Measurements from ENCODE around the gene SLC26A4. TPM values are rescaled to one million over a fixed set of nuclear protein-coding genes. Genes with fewer than 3 reads are reported as not detected.

The SLC26A4 gene
- total and polyA plus RNA-seq, 4 experiments from 2014 or later: not detected

DNA sequence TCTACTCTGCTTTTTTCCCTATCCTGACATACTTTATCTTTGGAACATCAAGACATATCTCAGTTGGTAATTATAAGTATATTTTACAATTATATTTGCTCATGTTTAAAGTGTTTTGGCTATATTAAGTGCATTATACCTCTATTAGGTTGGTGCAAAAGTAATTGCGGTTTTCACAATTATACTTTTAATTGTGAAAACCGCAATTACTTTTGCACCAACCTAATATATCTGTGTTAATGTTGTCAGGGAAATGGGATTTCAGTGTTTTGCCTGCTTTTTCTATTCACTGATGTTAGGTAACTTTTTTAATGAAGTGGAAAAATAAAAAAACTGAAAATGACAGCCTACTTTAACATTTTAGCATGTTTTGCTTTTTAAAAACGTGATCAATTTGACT lies 11.6 kb downstream of the SLC26A4 start:
- POLR2A ChIA-PET (ENCODE audit: partially characterized antibody): no interaction called here
- Mint-ChIP-seq H3K4me1 (no peaks in the 10 kb centered on the region), H3K27ac (no peak overlapping the region), H3K4me3 (no peak overlapping the region), H3K9me3 (no peaks in the 10 kb centered on the region), H3K36me3 (no peaks in the 10 kb centered on the region), H3K27me3 (peaks cover 9 to 13% of the 10 kb centered on the region in 2 donors)
- H3K36me3 ChIP-seq (ENCODE audit: insufficient read depth, low read length): no peaks in the 10 kb centered on the region
- H3K27ac ChIP-seq (ENCODE audit: low read depth, low read length): no peak overlapping the region
- no peak overlapping the region for H3K4me3 ChIP-seq (ENCODE audit: low read length in 2 of 2)
- DNase-seq: no peak
- intact Hi-C loops (cut with micrococcal nuclease): no loop called here
- H3K4me1 ChIP-seq (ENCODE audit: insufficient read depth, low read length): no peaks in the 10 kb centered on the region
- CTCF ChIA-PET (ENCODE audit: partially characterized antibody): no interaction called here
- H3K27me3 ChIP-seq (ENCODE audit: insufficient read depth, low read length): peaks cover 9% of the 10 kb centered on the region
- no peaks in the 10 kb centered on the region for H3K9me3 ChIP-seq (ENCODE audit: control insufficient read depth in 1 of 2, low read length in 2 of 2)

DNA sequence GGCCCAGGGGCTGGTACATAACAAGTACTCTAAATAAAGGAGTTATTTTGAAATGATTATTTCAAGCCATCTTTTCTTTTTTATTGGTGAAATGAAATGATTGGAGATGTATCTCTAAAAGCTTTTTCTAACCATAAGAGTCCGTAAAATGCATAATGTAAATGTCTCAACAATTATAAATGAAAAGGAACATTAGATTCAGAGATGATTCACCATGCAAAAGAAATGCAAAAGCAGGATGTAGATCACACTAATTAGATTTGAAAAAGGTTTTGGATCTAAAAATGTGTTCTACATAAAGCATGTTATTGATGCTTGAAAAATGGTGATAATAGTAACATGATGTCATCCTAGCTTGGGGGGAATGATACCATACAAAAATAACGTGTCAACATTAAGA lies 15.6 kb downstream of the SLC26A4 start:
- no peaks in the 10 kb centered on the region for H3K36me3 Mint-ChIP-seq
- no peak for DNase-seq
- H3K27ac ChIP-seq (ENCODE audit: low read depth, low read length): no peak overlapping the region
- intact Hi-C loops (cut with micrococcal nuclease): no loop called here
- ChIA-PET CTCF (ENCODE audit: partially characterized antibody) (interaction anchor here (0.9 kb wide), 1 partner anchor 199 kb away, joined by 3 read pairs; no protein-coding TSS in a partner anchor), POLR2A (ENCODE audit: partially characterized antibody) (no interaction called here)
- peaks cover 8% of the 10 kb centered on the region for H3K4me1 ChIP-seq (ENCODE audit: insufficient read depth, low read length)
- no peaks in the 10 kb centered on the region for H3K9me3 ChIP-seq (ENCODE audit: control insufficient read depth in 1 of 2, low read length in 2 of 2)
- no peak overlapping the region for H3K27ac Mint-ChIP-seq
- H3K4me1 Mint-ChIP-seq: peaks cover 5 to 11% (median 7%) of the 10 kb centered on the region in 4 donors
- H3K36me3 ChIP-seq (ENCODE audit: insufficient read depth, low read length): no peaks in the 10 kb centered on the region
- no peak overlapping the region for H3K4me3 Mint-ChIP-seq
- no peak overlapping the region for H3K4me3 ChIP-seq (ENCODE audit: low read length in 2 of 2)
- no peaks in the 10 kb centered on the region for H3K9me3 Mint-ChIP-seq
- no peaks in the 10 kb centered on the region for H3K27me3 ChIP-seq (ENCODE audit: insufficient read depth, low read length)
- H3K27me3 Mint-ChIP-seq: peaks cover 6 to 7% of the 10 kb centered on the region in 2 donors

DNA sequence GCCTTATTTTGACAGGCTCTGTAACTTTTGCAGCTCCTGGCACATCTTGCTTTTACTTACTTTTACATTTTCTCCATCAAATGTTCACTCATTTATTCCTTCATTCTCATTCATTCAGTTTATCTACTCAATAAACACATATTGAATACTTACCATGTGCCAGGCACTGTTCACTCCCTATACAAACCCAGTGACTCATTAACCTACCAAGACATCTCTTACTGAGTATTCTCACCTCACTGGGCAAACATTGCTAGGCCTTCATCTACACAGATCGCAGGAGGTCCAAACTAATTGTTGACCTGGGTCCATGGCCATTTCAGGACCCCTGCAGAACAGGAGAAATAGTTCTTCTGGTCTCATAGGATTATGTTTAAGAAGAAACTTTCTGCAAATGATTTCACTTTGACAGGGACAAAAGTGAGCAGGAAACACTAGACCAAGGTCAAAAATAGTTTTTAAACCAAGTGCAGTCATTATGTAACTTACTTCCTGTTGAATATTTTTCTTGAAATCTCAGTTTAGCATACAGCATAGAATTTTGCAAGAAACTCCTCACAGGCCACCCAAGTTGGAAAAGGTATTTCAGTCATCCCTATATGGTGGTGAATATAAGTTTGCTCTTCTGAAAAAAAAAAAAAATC lies 17.6 kb downstream of the SLC26A4 start:
- ChIA-PET CTCF (ENCODE audit: partially characterized antibody) (no interaction called here), POLR2A (ENCODE audit: partially characterized antibody) (no interaction called here)
- no peak overlapping the region for H3K4me3 ChIP-seq (ENCODE audit: low read length in 2 of 2)
- DNase-seq: no peak
- Mint-ChIP-seq H3K27ac (peak overlapping the region in 5 of 7 donors; percentile 20 to 67 (median 50)), H3K27me3 (peaks cover 2 to 3% of the 10 kb centered on the region in 2 donors), H3K4me1 (peaks cover 5 to 11% (median 7%) of the 10 kb centered on the region in 4 donors), H3K9me3 (no peaks in the 10 kb centered on the region), H3K36me3 (no peaks in the 10 kb centered on the region), H3K4me3 (peak overlapping the region in 2 of 8 donors; percentile 4 to 24)
- no peaks in the 10 kb centered on the region for H3K36me3 ChIP-seq (ENCODE audit: insufficient read depth, low read length)
- intact Hi-C loops (cut with micrococcal nuclease): no loop called here
- peaks cover 8% of the 10 kb centered on the region for H3K4me1 ChIP-seq (ENCODE audit: insufficient read depth, low read length)
- no peaks in the 10 kb centered on the region for H3K9me3 ChIP-seq (ENCODE audit: control insufficient read depth in 1 of 2, low read length in 2 of 2)
- no peak overlapping the region for H3K27ac ChIP-seq (ENCODE audit: low read depth, low read length)
- no peaks in the 10 kb centered on the region for H3K27me3 ChIP-seq (ENCODE audit: insufficient read depth, low read length)

DNA sequence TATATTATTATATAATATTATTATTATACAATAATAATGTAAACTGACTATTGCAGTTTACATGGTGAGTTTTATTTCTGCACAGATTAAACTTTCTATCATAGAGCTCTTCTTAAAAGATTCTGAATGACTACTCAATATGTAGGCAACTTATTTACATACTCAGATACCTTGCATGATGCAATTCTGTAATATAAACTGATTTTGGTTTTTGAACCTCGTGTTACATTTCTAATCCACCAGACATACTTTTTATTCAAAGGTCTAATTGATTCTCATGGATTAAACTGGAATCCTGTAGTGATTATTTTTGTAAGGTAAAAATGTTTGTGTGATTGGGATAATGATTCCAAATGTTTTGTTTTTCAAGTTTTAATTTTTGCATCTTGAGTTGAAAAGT lies 19.9 kb downstream of the SLC26A4 start:
- H3K27ac ChIP-seq (ENCODE audit: low read depth, low read length): no peak overlapping the region
- peaks cover 8% of the 10 kb centered on the region for H3K4me1 ChIP-seq (ENCODE audit: insufficient read depth, low read length)
- no peak for DNase-seq
- intact Hi-C loops (cut with micrococcal nuclease): no loop called here
- Mint-ChIP-seq H3K9me3 (no peaks in the 10 kb centered on the region), H3K4me3 (no peak overlapping the region), H3K36me3 (no peaks in the 10 kb centered on the region), H3K4me1 (peaks cover 8 to 18% (median 11%) of the 10 kb centered on the region in 4 donors), H3K27me3 (peaks cover 0 to 2% of the 10 kb centered on the region in 2 donors), H3K27ac (no peak overlapping the region)
- no peaks in the 10 kb centered on the region for H3K27me3 ChIP-seq (ENCODE audit: insufficient read depth, low read length)
- no peaks in the 10 kb centered on the region for H3K36me3 ChIP-seq (ENCODE audit: insufficient read depth, low read length)
- ChIA-PET POLR2A (ENCODE audit: partially characterized antibody) (no interaction called here), CTCF (ENCODE audit: partially characterized antibody) (no interaction called here)
- H3K4me3 ChIP-seq (ENCODE audit: low read length in 2 of 2): no peak overlapping the region
- H3K9me3 ChIP-seq (ENCODE audit: control insufficient read depth in 1 of 2, low read length in 2 of 2): no peaks in the 10 kb centered on the region

DNA sequence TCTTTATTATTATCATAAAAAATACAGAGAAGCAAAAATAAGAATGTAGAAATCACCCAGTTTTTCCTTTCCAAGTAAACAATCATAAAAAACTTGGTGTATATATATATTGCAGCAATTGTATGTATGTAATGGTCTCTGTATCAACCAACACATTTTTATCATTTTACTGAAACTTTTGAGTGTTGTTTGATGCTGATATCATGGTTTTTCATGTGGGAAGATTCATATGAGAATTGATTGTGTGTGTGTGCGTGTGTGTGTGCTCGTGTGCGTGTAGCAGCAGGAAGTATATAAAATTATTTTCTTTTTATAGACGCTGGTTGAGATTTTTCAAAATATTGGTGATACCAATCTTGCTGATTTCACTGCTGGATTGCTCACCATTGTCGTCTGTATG lies 22.3 kb downstream of the SLC26A4 start:
- H3K36me3 Mint-ChIP-seq: no peaks in the 10 kb centered on the region
- H3K9me3 Mint-ChIP-seq: no peaks in the 10 kb centered on the region
- no peaks in the 10 kb centered on the region for H3K9me3 ChIP-seq (ENCODE audit: control insufficient read depth in 1 of 2, low read length in 2 of 2)
- no peaks in the 10 kb centered on the region for H3K27me3 ChIP-seq (ENCODE audit: insufficient read depth, low read length)
- no peak overlapping the region for H3K27ac ChIP-seq (ENCODE audit: low read depth, low read length)
- ChIA-PET POLR2A (ENCODE audit: partially characterized antibody) (no interaction called here), CTCF (ENCODE audit: partially characterized antibody) (no interaction called here)
- no peak overlapping the region for H3K4me3 ChIP-seq (ENCODE audit: low read length in 2 of 2)
- no peak overlapping the region for H3K27ac Mint-ChIP-seq
- peaks cover 10 to 20% (median 15%) of the 10 kb centered on the region in 4 donors for H3K4me1 Mint-ChIP-seq
- H3K27me3 Mint-ChIP-seq: peaks cover 0 to 2% of the 10 kb centered on the region in 2 donors
- no peak for DNase-seq
- H3K4me3 Mint-ChIP-seq: no peak overlapping the region
- peaks cover 7% of the 10 kb centered on the region for H3K4me1 ChIP-seq (ENCODE audit: insufficient read depth, low read length)
- no peaks in the 10 kb centered on the region for H3K36me3 ChIP-seq (ENCODE audit: insufficient read depth, low read length)
- intact Hi-C loops (cut with micrococcal nuclease): no loop called here

DNA sequence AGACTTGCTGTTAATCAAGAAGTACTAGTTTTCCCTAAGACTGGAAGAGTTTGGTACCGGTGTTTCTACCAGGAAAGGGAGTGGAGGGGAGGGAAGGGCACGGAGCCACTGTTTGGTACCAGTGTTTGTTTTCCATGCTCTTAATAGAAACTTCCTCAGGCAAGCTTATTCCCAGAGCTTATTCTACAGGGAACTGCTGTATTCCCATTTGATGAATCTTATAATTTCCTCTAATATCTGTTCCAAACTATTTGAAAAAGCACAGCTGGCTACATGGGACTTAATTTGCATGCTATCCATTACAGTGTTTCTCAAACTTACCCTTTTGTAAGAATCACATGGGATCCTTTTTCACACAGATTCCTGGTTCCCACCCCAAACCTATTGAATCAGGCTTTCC lies 23.7 kb downstream of the SLC26A4 start:
- ChIA-PET POLR2A (ENCODE audit: partially characterized antibody) (no interaction called here), CTCF (ENCODE audit: partially characterized antibody) (no interaction called here)
- intact Hi-C loops (cut with micrococcal nuclease): no loop called here

DNA sequence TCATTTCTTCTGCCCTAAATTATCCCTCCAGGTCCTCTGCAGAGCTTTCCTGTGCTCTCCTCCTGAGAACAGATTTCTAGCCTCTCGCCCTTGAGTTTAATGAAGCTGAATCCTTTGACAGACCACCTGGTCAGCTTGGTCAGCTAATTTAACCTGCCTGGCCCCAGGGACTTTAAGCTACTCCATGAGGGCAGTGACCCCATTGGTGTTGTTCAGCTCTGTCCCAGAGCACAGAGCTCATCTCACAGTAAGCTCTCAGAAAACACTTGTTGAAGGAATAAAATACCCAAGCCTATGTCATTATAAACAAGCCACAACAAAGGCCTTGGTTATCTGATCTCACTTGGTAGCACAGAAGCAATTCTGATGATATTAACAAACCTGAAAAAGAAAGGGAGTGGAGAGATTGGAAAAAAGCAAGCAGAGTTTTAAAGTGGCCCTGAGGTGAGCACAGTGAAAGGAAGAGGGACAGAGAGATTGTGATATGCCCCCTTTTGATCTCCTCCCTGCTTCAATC lies 24.4 kb downstream of the SLC26A4 start:
- Histone ChIP-seq H3K9me3 (ENCODE audit: control insufficient read depth in 1 of 2, low read length in 2 of 2) (no peaks in the 10 kb centered on the region), H3K4me3 (ENCODE audit: low read length in 2 of 2) (no peak overlapping the region), H3K36me3 (ENCODE audit: insufficient read depth, low read length) (no peaks in the 10 kb centered on the region), H3K27me3 (ENCODE audit: insufficient read depth, low read length) (no peaks in the 10 kb centered on the region), H3K4me1 (ENCODE audit: insufficient read depth, low read length) (no peaks in the 10 kb centered on the region), H3K27ac (ENCODE audit: low read depth, low read length) (no peak overlapping the region)
- Mint-ChIP-seq H3K9me3 (no peaks in the 10 kb centered on the region), H3K27me3 (peaks cover 1 to 2% of the 10 kb centered on the region in 2 donors), H3K36me3 (no peaks in the 10 kb centered on the region), H3K4me3 (no peak overlapping the region), H3K27ac (no peak overlapping the region), H3K4me1 (peaks cover 4 to 9% (median 8%) of the 10 kb centered on the region in 4 donors)
- intact Hi-C loops (cut with micrococcal nuclease): no loop called here
- CTCF ChIA-PET (ENCODE audit: partially characterized antibody): no interaction called here
- POLR2A ChIA-PET (ENCODE audit: partially characterized antibody): no interaction called here
- no peak for DNase-seq

More for the DNA sequence above, 23.7 kb downstream of the SLC26A4 start:
- H3K36me3 Mint-ChIP-seq: no peaks in the 10 kb centered on the region
- no peak overlapping the region for H3K4me3 Mint-ChIP-seq
- H3K27me3 ChIP-seq (ENCODE audit: insufficient read depth, low read length): no peaks in the 10 kb centered on the region
- H3K36me3 ChIP-seq (ENCODE audit: insufficient read depth, low read length): no peaks in the 10 kb centered on the region
- no peak overlapping the region for H3K27ac ChIP-seq (ENCODE audit: low read depth, low read length)
- peaks cover 4 to 9% (median 8%) of the 10 kb centered on the region in 4 donors for H3K4me1 Mint-ChIP-seq
- no peak overlapping the region for H3K27ac Mint-ChIP-seq
- DNase-seq: no peak
- H3K9me3 Mint-ChIP-seq: no peaks in the 10 kb centered on the region
- H3K4me3 ChIP-seq (ENCODE audit: low read length in 2 of 2): no peak overlapping the region
- H3K27me3 Mint-ChIP-seq: peaks cover 0 to 2% of the 10 kb centered on the region in 2 donors
- no peaks in the 10 kb centered on the region for H3K4me1 ChIP-seq (ENCODE audit: insufficient read depth, low read length)
- no peaks in the 10 kb centered on the region for H3K9me3 ChIP-seq (ENCODE audit: control insufficient read depth in 1 of 2, low read length in 2 of 2)

All from CD4-positive, alpha-beta memory T cell (primary cell).